Stimulated activated CD8-positive, alpha-beta memory T cell treated with anti-CD3 and anti-CD28 coated beads, Interleukin-4, amount 100 ng/mL, for 1 hour (primary cell): ENCODE measurements around the gene CHORDC1.
"Not testable (repeated sequence)": the region's sequence is repeated elsewhere in the genome, so short reads cannot be mapped to it uniquely, and the experiment has no call there.

ENCODE experiments used
- DNase-seq, 2 donors: peaks; one replicate each; pipeline ENCODE4 v3.0.0-alpha.2; 2020; ENCODE audit warnings: low read depth in 2 of 2, low spot score in 1 of 2

Gene CHORDC1

DNA sequence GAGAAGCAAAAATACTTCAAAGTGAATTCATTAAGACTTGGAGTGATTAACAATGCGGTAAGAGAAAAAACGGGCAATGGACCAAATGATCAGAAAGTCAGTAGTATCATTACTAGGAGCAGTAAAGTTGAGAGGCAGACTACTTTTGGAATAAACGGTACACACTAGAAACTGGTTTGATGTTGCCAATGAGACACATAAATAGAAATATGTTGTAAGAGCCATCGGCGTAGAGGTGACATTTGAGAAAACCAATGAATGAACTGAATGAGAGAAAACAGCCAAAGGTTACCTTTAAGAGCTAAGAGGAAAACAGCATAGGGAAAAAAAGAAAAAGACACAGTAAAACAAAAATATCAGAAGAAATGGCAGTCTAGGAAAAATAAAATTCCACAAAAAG, 6.2 kb downstream of the CHORDC1 start:
- DNase-seq: no peak

DNA sequence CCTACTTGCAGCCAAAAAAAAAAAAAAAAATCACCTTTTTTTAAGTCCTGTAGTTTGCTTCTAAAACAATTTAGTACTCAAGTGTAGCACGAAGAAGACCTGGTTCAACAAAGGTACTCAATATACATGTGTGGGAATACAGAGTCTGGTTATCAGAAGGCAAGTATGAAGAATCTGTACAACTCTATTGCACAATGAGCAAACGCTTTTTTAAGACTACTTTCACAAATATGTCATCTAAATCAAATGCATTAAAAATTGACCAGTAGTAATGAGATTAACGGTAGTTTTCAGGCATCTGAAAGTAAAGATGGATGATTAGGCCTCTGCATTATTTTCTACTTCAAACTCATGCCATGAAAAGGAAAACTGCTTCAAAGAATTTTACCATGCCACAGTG, 9.5 kb downstream of the CHORDC1 start:
- DNase-seq: no peak

DNA sequence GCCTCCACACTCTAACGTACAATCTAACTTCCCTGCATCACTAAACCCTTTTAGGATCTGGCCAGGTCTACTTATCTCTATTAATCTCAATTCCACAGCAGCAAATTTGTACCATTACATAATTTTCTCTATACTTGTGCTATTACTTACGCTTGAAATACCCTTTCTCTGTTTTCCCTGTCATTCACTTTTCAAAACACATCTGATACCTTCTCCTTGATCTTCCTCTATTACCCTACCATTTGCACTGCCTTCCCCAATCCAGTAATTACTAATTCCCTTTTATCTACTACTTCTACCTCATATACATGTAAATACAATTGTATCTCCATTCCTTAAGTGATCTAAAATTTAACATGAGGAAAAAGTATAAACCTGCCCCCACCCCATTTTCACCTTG, 14.0 kb downstream of the CHORDC1 start:
- no peak for DNase-seq

DNA sequence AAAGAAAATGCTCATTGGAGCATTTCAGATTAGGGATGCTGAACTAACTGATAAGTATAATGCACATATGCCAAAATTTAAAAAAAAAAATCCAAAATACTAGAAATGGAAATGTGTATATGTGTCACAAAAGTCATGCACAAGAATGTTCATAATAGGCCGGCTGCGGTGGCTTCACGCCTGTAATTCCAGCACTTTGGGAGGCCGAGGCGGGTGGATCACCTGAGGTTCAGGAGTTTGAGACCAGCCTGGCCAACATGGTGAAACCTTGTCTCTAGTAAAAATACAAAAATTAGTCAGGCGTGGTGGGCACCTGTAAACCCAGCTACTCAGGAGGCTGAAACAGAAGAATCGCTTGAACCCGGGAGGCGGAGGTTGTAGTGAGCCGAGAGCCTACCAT, 14.9 kb downstream of the CHORDC1 start:
- not testable (repeated sequence) for DNase-seq

DNA sequence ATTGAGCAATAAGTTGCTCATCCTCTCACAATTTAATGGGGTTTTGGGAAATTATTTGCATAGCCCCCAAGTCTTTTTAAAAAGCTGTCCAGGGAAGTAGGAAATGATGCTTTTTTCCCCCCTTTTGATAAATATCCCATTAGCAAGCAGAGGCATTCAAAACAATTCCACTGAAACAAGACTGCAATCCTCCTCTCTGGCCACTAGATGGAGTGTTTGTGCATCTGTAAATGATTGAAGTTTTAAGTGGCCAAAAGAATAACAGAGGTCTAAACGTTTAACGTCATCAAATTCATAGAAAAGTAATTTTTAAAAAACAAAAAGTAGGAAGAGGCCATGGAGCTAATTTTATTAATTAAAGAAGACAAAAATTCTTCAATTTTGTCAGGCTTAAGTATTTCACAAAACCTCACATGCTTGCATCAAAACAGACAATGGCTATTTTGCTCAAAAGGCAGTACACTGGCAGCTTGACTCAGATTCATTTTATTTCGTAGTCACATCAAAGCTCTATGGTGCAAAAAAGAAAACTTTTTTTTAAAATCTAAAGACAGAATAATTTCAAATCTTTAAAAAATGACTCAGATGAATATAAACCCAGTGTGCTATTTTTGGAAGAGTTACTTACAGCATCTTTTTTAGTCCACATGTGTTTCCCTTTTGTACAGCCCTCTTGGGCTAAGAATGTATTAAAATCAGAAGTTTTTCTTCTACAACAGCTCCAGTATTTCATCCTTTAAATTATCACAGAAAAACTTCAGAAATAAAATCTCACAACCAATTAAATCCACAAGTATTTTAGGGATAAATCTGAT, 17.8 kb downstream of the CHORDC1 start:
- no peak for DNase-seq

DNA sequence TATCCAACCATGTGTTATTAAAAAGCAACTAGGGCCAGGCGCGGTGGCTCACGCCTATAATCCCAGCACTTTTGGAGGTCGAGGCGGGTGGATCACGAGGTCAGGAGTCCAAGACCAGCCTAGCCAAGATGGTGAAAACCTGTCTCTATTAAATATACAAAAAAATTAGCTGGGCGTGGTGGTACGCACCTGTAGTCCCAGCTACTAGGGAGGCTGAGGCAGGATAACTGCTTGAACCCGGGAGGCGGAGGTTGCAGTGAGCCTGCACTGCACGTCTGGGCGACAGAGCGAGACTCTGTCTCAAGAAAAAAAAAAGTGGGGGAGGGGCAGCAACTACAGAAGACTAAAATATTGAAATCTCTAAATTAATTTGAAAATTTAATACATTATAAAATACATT, 18.4 kb downstream of the CHORDC1 start:
- DNase-seq: no peak

DNA sequence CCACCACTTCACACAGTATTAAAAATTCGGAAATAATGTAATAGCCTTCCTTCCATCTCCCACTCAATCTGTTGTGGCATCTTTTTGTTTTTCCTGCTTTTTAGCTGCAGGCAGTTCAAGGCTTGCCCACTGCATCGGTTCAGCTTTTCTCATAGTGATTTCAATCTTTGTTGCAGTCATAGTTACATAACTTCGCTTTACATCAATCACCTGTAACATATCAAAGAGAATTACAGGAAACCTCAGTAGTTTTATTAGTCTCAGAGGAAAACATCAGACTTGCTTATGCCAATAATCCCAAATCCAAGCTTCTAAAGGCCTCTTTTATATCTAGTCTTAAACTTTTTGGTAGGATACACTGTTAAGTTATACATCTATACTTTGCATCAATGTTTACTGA, 20.5 kb downstream of the CHORDC1 start:
- DNase-seq: no peak

DNA sequence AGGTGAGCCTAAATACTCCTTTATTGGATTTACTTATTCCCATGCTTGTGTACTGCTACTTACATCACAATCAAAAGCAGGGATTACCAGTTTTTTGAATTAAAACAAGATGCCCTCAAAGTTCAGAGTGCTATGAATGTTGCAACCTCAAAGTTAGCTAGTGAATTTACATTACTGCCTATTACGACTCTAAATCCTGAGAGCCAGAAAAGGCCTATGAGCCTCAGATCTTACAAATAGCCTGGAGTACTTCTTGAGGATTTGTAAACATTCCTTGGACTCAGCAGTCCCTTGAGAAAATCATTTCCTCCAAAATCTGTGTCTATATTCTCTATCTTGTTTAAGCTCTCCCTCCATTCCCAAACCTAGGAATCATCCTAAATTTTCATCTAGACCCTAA, 25.5 kb downstream of the CHORDC1 start:
- DNase-seq: no peak

DNA sequence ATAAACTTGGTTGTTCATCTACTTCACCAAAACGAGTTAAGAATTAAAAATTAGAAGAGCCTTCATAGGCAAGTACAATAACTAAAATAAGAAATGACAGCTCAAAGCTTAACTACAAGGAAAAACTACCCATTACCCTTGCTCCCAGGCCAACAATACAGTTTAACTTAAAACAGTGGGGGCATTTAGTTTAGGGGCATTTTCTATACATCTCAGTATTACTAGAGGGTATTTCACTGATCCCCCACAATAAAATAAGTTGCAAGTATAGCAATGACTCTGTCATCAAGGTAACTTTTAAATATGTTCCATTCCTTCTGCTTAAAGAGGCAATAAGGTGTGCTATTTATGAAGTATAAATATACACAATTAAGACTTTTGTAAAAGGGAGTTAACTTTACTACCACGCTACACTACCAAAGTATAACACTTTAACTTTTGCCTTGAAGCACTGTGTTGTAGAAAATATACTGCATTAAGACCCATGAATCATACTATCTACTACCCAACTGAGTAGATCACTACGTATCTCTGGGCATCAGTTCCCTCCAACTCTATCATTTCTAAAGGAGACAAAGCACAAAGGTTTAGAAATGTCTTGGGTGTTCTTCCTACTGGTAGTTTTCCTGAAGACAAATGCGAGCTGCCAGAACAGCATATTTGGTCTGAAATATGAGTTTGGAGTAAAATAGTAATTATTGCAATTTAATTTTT, 29.8 kb downstream of the CHORDC1 start:
- DNase-seq: no peak

DNA sequence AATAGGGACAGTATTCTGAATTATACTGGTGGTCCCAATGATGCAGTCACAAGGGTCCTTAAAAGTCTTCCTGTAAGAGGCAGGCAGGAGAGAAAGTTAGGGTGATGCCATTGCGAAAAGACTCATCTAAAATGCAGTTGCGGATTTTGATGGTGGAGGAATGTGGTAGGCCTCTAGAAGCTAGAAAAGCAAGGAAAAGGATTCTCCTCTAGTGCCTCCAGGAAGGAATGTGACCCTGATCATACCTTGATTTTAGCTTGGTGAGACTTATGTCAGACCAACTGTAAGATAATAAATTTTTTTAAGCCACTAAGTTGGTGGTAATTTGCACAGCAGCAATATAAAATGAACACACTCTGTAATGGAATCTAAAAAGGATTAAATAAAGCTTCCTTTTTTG, 33.8 kb downstream of the CHORDC1 start:
- no peak for DNase-seq

DNA sequence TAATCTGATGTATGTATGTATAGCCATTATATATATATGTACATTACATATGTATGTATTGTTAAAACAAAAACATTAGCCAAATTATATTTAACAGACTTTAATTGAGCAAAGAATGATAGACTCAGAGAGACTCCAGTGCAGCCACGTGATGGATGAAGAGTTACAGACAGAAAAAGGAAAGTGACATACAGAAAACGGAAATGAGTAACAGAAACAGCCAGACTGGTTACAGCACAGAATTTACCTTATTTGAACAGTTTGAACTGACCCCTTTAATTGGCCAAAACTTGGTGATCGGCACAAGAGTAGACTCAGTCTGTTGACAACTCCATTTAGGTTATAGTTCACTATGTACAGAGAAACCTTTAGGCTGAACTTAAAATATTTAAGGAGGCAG, 35.0 kb downstream of the CHORDC1 start:
- DNase-seq: no peak

DNA sequence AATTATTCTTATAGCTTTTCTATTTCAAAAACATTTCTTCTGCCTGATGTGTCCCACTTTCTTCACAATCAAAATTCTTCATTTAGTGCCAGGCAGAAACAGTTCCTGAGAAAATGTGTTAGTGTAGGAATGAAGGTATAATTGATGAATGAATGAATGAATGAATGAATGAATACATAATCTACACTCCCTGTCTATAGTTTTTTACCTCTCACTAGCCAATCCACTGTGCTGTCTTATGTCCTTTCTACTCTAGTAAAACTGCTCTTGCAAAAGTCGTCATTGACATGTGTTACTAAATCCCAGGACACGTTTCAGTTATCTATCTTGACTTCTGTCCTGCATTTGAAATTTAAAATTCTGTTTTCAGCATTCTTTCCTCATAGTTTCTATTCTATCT, 42.9 kb downstream of the CHORDC1 start:
- DNase-seq: no peak

DNA sequence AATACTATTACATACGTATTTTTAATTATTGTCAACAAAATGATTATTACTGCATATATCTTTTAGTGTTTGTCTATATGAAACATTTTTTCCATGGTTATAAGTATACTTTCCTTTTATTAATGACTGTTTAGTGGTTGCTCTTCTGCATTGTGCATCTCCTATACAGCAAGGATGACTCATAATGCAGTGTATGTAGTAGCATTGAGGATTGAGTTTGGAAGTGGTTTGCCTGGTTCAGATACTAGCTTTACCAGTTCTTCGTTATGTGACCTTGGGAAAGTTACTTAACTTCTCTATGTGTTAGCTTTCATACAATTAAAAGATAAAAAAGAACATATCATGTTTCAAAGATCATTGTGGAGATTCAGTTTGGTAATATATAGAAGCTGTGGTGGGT, 44.1 kb downstream of the CHORDC1 start:
- DNase-seq: no peak

DNA sequence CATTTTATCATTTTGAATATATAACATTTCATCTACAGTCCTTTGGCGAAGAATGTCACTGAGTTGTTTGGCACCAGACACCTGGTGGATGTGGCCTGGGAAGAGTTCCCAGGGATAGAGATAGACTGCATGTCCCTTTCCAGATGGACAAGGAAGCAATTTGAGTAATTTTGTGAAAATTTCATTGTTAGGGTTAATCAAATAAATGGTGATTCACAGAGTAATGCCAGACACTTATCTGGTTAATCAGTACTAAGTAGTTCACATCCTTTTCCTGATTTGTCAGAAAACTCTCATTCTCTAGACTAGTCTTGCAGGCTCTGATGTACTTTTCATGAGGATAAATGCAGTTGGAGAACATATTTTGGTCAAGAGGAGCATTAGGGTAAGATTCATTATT, 46.8 kb downstream of the CHORDC1 start:
- no peak for DNase-seq

DNA sequence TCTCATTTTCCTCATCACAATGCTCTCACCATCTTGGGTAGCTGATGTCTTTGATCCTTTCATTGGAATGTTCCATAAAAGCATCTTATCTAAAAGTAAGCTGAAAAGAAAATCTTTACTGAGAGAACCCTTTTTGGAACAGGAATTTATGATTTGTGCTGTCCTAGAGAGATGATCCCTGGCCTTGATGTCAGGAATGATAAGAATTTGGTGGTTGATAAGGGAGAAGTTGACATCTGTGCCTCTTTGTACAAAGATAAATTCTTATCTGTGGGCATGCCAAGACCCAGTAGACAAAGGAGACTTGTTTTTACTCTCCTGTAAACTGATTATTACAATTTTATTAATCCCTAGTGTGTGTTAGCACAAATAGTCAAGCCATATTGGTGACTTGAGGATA, 51.5 kb downstream of the CHORDC1 start:
- no peak for DNase-seq

DNA sequence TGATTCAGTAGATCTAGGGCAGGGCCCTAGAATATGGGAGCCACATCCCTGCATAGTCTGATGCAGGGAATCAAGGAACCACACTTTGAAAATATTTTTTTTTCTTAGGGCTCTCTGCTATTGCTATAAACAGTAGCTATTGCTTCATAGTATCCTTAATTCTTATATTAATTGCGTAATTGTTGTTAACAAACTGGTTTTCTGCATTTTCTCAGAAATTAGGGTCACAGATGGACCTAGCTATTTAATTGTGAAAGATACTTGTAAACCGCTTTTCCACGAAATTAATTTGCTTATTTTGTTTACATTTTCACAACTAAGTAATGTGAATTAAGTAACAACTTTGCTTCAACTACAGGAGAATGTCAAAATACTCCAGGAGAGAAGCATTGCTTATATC, 54.3 kb downstream of the CHORDC1 start:
- DNase-seq: no peak

DNA sequence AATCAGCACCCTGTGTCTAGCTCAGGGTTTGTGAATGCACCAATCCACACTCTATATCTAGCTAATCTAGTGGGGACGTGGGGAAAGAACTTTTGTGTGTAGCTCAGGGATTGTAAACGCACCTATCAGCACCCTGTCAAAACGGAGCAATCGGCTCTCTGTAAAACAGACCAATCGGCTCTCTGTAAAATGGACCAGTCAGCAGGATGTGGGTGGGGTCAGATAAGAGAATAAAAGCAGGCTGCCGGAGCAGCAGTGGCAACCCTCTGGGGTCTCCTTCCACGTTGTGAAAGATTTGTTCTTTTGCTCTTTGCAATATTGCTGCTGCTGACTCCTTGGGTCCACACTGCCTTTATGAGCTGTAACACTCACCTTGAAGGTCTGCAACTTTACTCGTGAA, 55.1 kb downstream of the CHORDC1 start:
- not testable (repeated sequence) for DNase-seq

DNA sequence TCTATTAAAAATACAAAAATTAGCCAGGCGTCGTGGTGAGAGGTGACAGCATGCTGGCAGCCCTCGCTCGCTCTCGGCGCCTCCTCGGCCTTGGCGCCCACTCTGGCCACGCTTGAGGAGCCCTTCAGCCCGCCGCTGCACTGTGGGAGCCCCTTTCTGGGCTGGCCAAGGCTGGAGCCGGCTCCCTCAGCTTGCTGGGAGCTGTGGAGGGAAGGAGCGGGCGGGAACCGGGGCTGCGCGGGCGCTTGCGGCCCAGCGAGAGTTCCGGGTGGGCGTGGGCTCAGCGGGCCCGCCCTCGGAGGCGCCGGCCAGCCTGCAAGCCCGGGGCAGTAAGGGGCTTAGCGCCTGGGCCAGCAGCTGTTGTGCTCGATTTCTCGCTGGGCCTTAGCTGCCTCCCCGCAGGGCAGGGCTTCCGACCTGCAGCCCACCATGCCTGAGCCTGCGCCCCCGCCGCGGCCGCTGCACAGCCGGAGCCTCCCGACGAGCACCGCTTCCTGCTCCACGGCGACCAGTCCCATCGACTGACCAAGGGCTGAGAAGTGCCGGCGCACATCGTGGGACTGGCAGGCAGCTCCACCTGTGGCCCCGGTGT, 55.8 kb downstream of the CHORDC1 start:
- not testable (repeated sequence) for DNase-seq
